NCI-H2107 (cell line): Measurements from ENCODE around the gene PTPRM.
"Not testable (repeated sequence)": the region's sequence is repeated elsewhere in the genome, so short reads cannot be mapped to it uniquely, and the experiment has no call there.

Source experiments
- DNase-seq: peaks from one replicate; lab custom pipeline; 2025; lab: John Stamatoyannopoulos, UW

The PTPRM gene

DNA sequence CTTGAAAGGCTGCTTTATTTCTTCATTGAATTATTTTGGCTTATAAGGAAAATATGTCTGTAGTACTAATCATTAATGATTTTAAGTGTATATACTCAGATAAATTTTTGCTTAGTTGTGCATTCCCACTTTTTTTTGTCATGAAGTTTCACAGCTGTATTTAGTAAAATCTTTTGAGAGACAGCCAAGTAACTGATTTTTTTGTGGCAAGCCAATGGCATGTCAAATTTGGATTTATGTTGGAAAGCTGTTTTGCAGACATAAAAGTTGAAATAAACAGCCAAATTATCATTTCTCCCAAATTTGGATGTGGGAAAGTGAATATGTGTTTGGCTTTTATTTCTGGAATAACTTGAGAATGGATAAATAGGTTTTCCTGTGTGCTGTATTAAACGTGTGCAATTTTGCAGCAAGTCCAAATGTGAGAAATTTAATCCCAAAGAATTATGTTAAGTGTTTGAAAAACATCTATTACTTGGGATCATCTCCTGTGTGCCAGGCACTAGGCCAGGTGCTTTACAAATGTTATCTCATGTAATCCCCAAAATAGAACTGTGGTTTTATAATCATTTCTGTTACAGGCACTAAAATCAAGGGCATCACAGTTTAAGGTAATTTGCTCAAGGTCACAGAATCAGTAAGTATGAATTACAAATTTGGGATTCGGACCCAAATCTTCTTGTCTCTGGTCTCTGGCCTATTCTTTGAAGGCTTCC lies 160.4 kb downstream of the PTPRM start:
- DNase-seq, result no peak

DNA sequence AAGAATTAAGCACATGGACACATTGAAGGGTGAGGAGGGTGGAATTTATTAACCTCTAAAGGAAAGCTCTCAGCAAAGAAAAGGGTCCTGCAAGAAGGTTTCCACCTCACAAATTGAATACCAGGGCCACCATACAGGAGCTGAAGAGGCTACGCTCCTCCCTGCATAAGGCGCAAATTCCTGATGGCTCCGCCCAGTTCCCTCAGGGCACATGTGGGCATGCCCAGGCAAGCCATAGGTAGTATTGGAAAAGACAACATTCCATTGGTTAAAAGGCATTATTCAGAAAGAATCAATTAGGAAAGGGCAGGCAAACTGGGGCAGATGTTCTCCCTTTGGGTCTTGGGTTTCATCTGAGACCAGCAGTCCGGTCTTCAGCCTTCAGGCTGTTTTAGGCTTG lies 161.2 kb downstream of the PTPRM start:
- no peak for DNase-seq

DNA sequence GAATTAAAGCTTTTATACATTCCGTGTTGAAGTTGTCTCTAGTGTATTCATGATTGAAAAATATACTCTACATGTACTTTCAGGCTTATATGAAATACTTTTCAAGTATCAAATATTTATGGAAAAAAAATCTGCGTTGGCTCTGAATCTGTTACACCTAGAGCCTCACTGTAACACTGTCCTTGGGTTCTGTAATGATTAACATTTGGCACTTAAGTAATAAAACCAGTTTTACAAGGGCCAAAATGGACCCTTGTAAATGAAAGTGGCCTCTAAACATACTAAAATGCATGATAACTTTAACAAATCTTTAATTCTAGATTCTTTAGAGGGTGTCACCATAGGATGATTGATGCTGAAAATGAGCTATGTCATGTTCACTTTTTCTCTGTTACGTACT lies 162.8 kb downstream of the PTPRM start:
- DNase-seq, result no peak

DNA sequence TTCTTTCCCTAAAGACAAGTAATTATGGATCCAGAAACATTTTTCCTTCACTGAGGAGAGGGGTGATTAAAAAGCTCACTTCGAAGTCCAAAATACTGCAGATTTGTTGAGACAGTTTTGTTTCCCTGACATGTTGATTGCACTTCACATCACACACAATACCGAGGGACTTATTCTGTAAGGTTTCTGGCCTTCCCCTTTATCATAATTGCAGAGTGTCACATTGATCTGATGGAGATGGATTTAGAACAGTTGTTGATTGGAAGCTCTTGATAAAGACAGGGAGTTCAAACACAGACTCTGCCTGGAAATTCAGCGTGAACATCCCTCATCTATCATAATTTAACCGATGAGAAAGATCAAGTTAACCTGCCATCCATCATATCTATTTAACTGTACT lies 163.6 kb downstream of the PTPRM start:
- no peak for DNase-seq

DNA sequence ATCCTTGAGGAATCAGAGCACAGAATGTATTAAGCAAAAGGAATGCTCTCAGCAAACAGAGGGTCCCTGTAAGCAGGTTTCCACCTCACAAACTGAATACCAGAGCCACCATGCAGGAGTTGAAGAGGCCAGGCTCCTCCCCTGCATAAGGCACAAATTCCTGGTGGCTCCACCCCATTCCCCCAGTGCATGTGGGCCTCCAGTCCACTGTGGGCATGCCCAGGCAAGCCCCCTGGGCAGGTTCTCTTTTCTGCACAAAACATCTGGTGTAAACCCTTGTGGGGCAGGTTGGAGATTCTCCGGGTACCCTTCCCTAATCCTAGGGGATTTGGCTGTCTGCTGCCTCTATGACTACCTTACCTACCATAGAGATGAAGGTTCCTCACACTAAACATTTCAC lies 166.5 kb downstream of the PTPRM start:
- no peak for DNase-seq

DNA sequence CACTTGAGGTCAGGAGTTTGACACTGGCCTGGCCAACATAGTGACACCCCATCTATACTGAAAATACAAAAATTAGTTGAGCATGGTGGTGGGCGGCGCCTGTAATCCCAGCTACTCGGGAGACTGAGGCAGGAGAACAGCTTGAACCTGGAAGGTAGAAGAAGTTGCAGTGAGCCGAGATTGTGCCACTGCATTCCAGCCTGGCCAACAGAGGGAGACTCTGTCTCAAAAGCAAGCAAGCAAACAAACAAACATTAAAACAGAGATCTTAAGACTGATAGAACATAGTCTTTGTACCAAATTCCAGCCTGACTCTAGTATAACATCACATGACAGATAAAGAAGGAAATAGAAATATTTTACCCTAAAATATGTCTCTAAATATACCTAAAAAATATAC lies 168.1 kb downstream of the PTPRM start:
- no peak for DNase-seq

DNA sequence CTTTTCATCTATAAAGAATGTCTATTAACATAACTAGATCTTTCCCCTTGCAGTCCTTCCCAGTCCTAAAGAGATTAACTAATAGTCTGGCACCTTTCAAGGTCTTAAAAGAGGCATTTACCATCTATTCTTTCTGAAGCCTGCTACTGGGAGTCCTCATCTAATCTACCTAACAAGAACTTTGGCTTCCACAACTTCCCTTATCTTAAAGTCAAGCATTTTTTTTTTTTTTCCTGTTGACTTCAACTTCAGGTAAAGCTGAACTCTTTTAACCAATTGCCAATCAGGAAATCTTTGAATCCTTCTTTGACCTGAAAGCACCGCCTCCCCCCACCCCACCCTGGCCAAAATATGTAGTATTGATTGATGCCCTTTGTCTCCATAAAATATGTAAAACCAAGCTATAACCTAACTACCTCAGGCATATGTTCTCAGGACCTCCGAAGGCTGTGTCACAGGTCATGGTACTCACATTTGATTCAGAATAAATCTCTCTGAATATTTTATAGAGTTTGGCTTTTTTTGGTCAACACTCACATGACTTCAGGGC lies 168.6 kb downstream of the PTPRM start:
- no peak for DNase-seq

DNA sequence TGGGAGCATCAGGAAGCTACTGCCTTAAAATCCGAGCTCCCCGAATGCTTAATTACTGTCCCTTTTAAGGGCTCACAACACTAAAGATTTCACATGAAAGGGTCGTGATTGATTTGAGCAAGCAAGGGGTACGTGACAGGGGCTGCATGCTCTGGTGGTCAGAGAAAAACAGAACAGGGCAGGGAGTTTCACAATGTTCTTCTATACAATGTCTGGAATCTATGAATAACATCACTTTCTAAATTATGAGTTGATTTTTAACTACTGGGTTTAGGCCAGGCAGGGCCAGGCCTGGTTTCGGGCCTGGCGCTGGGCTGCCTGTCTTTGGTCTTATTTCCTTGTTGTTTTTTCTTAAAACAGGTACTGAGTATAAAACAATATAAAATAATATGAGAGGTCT lies 169.4 kb downstream of the PTPRM start:
- not testable (repeated sequence) for DNase-seq

DNA sequence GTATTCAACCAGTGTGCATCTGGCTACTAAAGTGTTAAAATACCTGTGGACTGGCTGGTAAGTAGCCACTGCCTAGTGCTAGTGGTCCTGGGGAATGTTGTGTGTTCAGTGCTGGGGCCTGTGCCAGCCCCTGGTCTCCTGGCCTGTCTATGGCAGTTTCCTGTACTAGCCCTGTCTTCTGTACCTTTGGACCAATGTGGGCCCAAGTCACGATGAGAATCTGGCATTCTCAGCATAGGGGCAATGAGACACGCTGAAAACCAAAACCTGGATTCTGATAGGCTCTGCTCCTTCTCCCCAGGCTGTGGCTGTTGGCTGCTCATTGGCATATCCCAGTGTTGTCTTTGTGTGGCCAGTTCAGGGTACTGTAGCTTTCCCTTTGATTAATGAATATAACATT lies 170.4 kb downstream of the PTPRM start:
- DNase-seq, result no peak

DNA sequence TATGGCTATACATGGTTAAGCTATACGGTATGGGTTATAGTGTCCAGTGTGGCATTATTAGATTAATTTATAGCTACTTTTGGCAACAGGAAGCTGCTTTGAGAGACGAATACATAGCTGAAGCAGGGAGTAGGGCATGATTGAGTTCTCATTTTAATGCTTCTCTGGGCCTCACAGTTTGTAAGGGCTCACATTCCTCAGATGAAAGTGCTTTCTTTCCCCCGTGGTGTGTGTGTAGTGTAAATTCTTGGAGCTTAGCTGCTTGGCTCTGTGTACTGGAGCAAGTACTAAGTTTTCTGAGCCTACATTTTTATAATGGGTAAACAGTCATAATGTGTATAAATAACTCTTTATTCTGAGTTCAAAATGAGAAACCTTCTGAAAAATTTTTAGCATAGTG lies 173.7 kb downstream of the PTPRM start:
- no peak for DNase-seq

DNA sequence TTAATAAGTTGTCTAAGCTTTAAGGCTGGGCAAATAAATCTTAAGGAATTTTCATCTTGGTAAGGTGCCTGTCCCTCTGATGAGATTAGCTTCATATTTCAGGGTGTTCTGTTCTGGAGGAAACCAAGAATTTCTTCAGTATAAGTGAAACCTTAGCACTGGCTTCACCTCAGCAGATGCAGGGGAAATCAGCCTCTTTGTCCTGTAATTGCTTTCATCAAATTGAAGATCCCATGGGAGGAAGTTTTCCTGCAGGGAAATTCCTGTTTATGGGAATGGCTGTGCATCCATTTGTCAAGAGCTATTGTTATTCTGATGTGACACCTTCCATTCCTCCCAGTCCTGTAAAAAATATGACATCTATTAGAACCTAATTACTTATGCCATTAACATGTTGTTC lies 174.5 kb downstream of the PTPRM start:
- no peak for DNase-seq

DNA sequence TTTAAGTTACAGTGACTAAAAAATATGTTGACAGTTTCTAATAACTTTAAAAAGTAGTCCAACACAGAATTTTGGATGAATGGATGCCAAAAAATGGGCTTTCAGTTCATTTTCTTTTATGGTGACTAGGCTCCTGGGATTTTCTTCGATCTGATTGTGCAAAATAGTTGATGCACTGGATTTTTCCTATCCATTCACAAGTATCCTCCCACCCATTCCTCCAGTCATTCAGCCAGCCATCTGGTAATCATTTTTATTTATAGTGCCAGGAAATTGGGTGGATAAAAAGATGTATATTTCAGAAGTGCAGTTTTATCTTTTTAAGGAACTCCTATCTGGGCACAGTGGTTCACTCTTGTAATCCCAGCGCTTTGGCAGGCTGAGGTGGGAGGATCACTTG lies 175.1 kb downstream of the PTPRM start:
- no peak for DNase-seq

DNA sequence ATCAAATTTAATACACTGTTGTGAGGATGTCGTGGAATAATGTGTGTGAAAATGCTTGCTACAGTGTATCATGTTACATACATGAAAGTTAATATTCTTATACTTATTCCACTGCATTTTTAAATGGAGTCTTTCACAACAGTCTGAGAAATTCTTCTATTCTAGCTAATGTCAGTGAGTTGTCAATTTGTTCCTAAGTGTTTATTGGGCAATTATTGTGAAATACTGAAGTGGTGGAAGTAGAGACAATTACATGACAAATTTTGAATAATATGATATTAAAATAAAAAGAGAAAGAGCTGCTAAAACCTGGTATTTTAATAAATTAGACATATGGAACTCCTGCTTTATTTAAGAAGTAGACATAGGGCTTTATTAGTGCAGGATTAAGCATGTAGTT lies 176.1 kb downstream of the PTPRM start:
- DNase-seq, result no peak

DNA sequence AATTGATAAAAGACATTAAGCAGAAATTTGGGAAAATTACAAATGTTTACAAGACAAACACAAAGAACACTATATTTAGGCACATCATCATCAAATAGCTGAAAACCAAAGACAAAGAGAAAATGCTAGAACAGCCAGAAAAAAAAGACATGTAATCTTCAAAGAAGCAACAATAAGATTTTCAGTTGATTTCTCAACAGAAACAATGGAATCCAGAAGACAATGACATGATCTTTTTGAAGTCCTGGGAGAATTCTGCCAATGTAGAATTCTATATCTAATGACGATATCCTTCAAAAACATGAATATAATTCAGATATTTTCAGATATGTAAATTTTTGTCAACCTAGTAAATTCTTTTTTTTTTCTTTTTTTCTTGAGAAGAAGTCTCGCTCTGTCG lies 179.0 kb downstream of the PTPRM start:
- DNase-seq, result no peak

DNA sequence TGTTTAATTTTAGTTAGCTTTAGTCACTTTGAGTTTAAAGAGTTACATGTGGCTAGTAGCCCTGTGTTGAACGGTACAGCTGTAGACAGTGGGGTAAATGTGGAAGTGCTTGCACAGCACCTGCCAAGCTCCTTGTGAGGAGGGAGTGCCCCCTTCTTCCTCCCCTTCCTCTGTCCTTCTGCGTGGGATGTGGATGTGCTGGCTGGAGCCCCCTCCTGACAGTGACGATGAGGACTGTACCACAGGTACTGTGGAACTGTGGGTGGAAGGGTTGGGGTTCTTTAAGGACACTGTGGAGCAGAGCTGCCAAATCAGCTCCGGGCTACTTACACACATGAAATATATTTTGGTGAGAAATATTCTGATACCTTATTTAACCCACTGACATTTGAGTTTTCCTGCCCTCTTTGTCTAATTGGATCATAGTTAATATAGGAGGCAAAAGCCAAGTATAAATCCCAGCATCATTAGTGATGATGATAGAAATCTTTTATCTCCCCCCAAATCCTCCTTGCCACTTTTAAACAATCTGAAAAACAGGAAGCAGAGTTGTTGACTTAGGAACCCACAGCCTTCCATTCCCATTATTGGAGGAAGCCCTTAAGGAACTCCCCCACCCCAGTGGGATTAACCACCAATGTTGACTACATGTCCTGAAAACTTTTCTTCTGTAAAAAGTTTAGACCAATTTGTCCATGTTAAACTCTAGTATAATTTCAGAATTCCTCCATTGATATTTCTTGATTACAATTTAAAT lies 181.3 kb downstream of the PTPRM start:
- DNase-seq, result no peak

DNA sequence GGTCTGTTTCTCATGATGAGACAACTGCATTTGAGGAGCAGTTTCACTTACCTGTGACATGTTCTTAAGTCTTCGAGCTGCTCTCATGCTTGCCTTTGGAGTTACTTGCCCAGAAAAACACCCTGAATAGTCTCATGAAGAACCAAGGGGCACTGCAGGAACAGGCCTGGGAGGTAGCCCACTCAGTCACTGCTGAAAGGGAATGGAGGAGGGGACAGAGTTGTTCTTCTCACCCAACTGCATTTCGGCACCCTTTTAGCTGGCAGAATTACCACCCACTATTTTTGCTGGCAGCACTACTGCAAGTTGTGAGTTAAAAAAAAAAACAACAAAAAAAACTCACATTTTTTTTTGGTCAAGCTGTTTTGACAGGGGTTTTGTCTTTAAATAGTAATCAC lies 181.9 kb downstream of the PTPRM start:
- DNase-seq, result no peak

DNA sequence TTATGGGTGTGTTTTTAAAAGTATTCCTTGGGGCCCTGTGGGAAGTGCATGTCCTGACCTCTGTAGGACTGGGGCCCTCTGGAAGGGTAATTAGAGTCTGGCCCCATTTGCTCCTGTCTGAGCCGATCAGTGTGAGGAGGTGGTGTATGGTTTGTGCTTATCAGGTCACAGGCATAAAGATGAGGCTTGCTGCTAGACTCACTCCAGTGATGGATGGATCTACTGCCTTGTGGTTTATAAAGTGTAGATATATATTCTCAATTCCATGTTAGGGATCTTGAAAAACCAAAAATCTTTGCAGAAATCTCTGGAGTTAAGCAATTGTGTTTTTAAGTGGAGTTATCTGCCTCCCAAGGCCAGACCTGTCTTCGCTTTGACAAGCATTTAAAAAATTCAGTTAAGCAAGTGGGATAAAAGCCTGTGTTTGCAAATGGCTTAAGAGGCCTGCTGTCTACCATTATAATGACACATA lies 182.4 kb downstream of the PTPRM start:
- DNase-seq, result no peak

DNA sequence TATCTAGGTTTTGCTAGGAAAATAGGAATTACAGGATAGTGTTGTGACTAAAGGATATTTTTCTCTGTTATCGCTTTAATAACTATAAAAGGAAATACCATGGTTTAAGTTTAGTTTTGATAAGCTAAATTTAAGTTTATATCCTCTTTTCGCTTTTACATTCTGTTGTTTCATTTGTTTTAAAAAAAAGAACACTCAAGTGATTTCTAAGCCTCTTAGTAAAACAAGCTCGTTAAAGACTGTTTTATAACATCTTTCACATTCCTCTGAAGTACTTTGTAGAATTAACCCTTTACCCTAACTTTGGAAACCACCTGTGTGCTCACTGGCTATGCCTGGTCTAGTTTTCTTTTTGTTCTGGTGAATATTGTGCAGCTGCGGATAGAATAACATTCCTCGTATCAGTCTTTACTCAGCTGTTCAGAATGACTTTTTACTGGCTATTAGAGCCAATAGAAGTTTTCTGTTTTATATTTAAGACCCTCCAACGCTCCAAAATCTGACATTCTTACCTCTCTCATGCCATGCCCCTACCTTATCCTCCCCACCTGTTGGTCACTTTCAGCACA lies 183.1 kb downstream of the PTPRM start:
- no peak for DNase-seq

DNA sequence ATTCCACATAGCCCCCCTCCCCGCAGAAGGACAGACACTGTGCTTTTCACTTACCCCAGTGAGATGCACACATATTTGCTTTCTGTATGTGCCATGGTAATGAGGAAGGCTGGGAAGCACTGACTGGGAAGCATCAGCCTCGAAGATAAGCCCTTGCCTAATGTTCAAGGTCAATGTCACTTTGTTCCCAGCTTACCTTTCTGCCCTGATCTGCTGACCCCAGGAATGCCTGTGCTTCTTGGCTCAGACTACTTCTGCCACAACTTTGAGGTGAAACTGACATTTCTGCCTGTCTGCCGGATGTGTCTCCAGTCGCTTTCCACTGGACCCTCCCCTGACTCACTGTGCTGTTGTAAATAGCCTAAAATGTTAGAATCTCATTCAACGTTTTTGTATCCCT lies 183.8 kb downstream of the PTPRM start:
- no peak for DNase-seq

DNA sequence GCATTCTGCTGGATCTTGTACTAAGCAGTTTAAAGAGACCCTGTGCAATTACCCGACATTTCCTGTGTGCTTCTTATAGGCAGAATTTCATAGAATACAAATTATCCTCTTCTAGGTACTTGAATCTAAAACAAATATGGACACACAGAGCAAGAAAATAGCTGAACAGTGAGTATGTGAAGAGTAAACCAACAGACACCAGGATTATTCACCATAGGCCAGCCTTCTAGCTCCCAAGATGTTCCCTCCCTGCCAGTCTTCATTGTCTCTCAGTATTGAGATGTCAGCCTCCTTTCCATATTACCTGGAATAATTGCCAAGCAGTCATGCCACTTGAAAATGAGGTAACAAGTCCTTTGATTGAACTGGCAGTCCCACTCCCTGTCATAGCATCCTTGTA lies 187.1 kb downstream of the PTPRM start:
- DNase-seq, result no peak

DNA sequence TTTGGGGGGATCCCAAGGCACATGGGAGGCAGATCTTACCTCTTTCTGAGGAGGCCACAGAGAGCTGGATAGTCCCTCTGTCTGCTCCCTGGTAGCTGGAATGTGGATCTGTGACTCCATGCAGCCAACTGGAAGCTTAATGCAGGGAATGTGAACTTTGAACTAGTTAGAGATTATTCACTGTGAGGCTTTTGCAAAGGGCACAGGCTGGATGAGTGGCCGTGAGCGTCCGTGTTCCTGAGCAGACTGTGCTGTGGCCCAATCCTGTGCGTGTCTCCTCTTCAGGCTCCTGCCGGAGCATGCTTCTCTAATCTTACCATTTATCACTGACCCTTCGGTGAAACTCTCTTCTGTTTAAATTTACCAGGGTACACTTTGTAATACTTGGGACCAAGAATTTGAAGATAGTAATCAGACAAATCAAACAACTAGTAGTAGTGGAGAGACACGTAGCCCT lies 187.6 kb downstream of the PTPRM start:
- DNase-seq, result no peak

DNA sequence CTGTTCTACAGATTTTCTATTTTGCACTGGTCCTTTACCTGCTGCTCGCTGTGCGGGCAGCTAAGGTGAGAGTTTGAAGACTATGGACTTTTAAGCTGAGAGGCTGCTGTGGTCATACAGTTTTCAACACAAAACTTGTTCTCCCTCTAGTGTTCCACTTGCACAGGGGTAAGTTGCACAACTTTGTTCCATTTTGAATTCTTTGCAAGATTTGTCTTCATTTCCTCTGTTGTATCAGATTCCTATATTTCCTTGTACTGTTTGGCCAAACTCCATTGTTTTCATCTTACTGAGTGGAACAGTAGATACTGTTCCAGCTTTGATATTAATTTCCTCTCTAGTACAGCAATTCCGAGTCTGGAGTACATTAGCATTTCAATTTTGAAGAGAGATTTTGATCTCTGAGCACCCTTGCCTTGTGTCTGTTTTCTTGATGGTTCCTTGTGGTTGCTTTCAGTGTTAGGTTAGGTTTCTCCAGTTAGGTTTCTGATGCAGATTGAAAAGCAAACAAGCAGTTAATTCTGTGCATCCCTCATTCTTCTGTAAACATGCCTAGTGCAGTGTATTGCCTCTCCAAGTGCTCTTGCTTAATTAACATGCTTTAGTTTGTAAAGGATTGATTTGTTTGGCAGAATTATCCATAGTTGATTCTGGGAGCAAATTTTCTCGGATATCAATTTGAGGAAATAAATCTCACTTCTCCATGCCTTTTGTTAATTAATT lies 188.8 kb downstream of the PTPRM start:
- no peak for DNase-seq
